ENCODE results near the gene DDX24.

Gene DDX24

DNA sequence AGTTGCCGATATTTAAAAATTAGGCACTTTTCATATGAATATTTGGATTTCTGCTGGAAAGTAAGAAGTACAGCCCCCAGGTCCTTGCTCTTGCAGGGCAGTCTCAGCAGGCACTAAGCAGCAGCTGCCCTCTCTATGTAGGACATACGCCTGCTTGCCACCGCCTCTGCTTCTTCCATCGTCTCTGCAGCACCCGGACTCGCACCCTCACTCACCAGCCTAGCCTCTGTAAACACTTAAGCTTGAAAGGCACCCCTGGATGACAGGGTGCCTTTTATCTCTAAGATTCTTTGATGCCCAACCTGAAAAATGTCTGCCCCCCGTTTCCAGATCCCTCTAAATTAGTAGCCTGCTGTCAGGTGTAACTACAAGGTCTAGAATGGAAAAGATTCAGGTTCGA lies 35.9 kb downstream of the DDX24 start:
- Mint-ChIP-seq H3K4me1 (no peaks in the 10 kb centered on the region), H3K4me3 (no peak overlapping the region), H3K36me3 (peaks cover 31 to 32% of the 10 kb centered on the region in 2 donors), H3K27ac (peak overlapping the region; percentile 15), H3K27me3 (no peaks in the 10 kb centered on the region), H3K9me3 (no peaks in the 10 kb centered on the region)
- DNase-seq = no peak
- no peak for ATAC-seq (replicated peaks)

DNA sequence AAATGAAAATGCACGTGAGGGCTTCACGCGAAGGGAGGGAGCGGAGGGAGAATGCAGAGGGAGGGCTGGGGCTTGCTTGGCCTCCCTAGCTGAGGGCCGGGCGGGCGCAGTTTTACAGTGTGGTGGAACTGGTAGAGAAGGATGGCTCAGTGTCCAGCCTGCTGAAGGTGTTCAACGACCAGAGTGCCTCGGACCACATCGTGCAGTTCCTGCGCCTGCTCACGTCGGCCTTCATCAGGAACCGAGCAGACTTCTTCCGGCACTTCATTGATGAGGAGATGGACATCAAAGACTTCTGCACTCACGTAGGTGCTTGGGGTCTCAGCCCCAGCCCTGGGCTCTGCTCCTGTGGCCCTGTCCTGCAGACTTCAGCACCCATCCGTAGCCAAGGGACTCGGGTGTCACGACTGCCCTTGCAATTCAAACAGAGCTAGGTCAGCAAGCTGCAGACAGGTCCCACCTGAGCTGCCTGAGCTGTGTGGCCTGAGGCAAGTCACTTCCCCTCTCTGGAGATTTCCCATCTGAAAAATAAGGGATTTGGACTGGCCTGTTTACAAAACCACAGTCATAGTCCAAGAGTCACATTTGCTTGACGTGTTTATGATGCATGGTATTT lies 36.4 kb downstream of the DDX24 start:
- H3K4me3 Mint-ChIP-seq = no peak overlapping the region
- H3K9me3 Mint-ChIP-seq = no peaks in the 10 kb centered on the region
- ATAC-seq (replicated peaks) = no peak
- H3K36me3 Mint-ChIP-seq = peaks cover 26 to 27% of the 10 kb centered on the region in 2 donors
- H3K27me3 Mint-ChIP-seq = no peaks in the 10 kb centered on the region
- DNase-seq = no peak
- no peaks in the 10 kb centered on the region for H3K4me1 Mint-ChIP-seq
- no peak overlapping the region for H3K27ac Mint-ChIP-seq

DNA sequence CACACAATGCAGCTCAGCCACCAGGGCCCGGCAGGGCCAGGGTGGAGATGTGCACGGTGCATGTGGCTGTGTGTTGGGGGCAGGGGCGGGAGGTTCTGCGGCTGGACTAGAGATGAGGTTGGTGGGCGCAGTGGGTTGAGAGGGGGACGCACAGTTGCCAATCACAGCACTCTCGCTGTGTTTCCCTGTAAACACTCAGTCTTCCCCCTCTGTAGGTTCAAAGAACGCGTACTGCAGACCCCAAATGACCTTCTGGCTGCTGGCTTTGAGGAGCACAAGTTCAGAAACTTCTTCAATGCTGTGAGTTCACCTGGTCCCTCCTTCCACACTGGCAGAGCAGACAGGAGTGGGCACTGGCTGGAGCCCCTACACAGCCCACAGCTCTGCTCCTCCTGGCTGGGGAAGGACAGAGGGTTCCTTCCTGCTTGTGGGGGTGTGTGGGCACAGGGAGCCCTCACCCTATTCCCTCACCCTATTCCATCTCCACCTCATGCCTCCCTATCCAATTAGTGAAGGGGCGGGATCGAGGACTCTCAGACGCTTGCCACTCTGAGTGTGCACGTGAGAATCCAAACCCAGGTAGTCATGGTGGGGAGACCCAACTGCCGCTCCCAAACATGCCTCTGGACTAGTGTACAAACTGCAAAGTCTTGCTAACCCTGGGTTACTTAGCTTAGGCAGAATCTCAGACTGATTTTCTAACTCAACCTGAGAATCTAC lies 37.1 kb downstream of the DDX24 start:
- H3K4me3 Mint-ChIP-seq = peak overlapping the region in 1 of 2 donors; percentile 5
- no peaks in the 10 kb centered on the region for H3K27me3 Mint-ChIP-seq
- DNase-seq (no peak), ATAC-seq (replicated peaks) (no peak)
- no peaks in the 10 kb centered on the region for H3K9me3 Mint-ChIP-seq
- H3K4me1 Mint-ChIP-seq = no peaks in the 10 kb centered on the region
- H3K36me3 Mint-ChIP-seq = peaks cover 26 to 27% of the 10 kb centered on the region in 2 donors
- peak overlapping the region; percentile 44 for H3K27ac Mint-ChIP-seq

DNA sequence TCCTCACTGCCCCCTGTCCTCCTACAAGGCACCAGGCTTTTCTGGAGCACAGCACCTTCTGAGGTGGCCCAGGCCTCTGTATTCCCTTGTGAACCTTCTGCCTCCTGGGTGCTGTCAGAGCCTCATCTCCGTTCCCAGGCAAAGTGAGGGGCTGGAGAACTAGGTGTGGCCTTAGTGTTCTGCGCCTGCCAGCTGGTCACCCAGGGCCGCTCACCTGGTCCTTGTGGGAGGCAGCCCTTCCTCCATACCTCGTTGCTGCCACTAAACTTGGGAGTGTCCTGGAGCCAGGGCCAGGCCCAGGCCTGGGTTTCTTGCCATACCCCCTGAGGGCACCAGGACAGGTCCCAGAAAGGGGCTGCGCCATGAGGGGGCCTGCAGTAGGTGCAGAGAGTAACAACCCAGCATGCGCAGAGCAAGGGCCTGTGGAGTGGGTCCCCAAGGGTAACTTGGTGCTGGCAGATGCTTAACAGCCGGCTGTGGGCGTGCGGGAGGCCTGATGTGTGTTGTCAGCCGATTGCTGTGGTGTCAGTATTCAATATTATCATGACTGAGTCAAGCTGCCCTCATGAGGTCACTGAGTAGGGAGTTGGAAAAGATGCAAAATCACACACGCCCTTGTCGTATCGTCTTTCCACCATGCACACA lies 37.8 kb downstream of the DDX24 start:
- ATAC-seq (replicated peaks) = no peak
- Mint-ChIP-seq H3K4me3 (no peak overlapping the region), H3K27me3 (no peaks in the 10 kb centered on the region), H3K9me3 (no peaks in the 10 kb centered on the region), H3K36me3 (peaks cover 23 to 26% of the 10 kb centered on the region in 2 donors), H3K27ac (peak overlapping the region; percentile 44), H3K4me1 (no peaks in the 10 kb centered on the region)
- DNase-seq = no peak

DNA sequence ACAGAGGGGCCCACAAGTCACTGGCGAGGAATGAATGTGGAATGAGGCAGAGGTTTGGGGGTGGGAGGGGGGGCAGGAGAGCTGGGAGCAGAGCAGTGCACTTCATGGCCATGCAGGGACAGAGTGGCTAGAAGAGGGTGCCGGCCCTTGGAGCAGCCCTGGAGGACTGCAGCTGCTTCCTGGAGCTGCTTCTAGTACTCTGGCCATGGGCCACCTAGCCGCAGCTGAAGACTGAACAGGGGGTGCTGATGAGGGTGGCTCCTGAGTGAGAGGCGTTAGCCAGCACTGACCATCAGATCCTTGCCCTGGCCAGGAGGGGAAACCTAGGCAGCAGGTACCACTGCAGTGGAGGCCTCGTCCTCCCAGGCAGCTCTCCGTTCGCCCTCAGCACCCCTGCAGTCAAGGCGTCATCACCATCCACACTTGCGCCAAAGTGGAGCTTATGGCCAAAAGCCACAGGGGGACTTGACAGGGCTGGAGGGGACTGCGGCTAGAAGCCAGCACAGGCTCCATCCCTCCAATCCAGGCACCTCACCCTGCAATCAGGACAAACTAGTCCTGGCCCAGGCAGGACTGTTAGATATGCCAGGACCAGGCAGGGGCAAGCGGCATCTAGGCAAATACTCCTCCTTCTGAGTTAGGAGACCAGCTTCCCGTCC lies 38.4 kb downstream of the DDX24 start:
- Mint-ChIP-seq H3K27ac (peak overlapping the region; percentile 2), H3K4me3 (no peak overlapping the region), H3K27me3 (no peaks in the 10 kb centered on the region), H3K36me3 (peaks cover 17 to 19% of the 10 kb centered on the region in 2 donors), H3K9me3 (no peaks in the 10 kb centered on the region), H3K4me1 (no peaks in the 10 kb centered on the region)
- DNase-seq (no peak), ATAC-seq (replicated peaks) (no peak)

DNA sequence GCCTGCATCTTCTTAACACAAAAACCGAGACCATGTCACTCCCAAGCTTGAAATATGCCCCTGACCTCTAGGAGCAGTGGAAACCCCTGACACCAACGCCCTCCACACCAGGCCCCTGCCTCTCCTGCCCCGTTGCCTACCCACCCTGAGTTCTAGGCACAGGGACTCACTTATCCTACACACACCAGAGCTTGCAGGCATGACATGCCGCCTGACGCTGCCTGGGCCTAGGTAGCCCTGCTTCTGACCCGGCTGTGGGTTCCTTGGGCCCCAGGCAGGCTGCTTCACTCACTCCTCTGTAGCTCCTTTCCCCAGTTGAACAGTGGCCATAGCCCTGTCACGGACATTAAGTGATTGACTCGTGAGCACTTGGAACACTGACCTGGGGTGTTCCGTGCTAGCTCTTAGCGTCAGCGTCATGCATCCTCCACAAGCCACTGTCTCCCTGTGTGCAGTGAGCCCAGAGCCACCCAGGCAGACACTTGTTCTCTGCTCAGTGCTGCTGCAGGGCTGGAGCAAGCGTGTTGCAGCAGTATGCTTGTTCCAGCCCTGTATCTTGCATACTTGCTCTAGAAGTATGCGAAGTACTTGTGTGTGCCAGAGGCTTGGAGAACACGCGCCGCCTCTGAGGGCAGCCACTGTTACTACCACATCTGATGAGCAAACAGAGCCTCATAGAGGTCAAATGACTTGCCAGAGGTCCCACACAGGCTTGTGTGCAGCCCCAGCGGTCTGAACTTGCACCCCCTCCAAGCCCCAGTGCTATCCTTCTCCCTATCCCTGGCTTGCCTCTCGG lies 39.3 kb downstream of the DDX24 start:
- ATAC-seq (replicated peaks) (peak in 1 of 2 donors; percentile 4), DNase-seq (no peak)
- H3K4me3 Mint-ChIP-seq = no peak overlapping the region
- peaks cover 15 to 17% of the 10 kb centered on the region in 2 donors for H3K36me3 Mint-ChIP-seq
- H3K27me3 Mint-ChIP-seq = peaks cover 0 to 2% of the 10 kb centered on the region in 2 donors
- no peaks in the 10 kb centered on the region for H3K9me3 Mint-ChIP-seq
- peaks cover under 1 to 2% of the 10 kb centered on the region in 2 donors for H3K4me1 Mint-ChIP-seq
- H3K27ac Mint-ChIP-seq = peak overlapping the region; percentile 2

DNA sequence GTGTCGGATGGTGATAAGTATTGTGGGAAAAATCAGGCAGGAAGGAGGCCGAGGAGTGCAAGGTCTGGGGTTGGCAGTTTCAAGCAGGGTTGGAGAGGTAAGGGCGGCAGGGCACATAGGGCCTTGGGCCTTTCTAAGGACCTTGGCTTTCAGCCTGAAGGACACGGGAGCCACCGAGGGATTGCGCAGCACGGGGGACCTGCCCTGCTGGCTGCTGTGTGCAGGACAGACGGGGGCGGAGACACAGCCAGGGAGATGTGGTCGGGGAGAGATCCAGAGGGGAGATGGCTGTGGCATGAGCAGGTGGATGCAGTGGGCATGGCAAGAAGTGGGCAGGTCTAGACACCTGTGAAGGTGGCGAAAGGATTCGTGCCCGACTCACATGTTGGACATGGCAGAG lies 40.2 kb downstream of the DDX24 start:
- H3K27me3 Mint-ChIP-seq = peaks cover 0 to 6% of the 10 kb centered on the region in 2 donors
- no peaks in the 10 kb centered on the region for H3K9me3 Mint-ChIP-seq
- no peak for ATAC-seq (replicated peaks)
- H3K36me3 Mint-ChIP-seq = peaks cover 13 to 15% of the 10 kb centered on the region in 2 donors
- no peak for DNase-seq
- peaks cover 3 to 6% of the 10 kb centered on the region in 2 donors for H3K4me1 Mint-ChIP-seq
- H3K27ac Mint-ChIP-seq = no peak overlapping the region
- H3K4me3 Mint-ChIP-seq = no peak overlapping the region

DNA sequence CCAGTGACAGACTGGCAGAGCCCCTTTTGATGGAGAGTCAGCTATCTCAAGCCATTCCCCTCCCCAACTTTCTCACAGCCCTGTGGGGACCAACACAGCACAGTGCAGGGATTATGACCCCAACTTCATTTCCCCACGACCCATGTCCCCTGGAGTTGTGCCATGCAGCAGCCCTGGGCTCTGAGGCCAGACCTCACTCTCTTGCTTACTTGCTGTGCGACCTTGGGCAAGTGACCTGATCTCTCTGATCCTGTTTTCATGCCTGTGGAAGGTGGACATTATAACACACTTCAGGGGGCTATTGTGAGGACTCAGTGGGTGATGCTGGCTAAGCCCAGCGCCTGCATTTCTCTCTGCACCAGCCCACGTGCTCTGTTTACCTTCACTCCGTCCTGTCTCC lies 40.8 kb downstream of the DDX24 start:
- Mint-ChIP-seq H3K27ac (no peak overlapping the region), H3K36me3 (peaks cover 8 to 10% of the 10 kb centered on the region in 2 donors), H3K27me3 (peaks cover 0 to 6% of the 10 kb centered on the region in 2 donors), H3K4me1 (peaks cover 3 to 6% of the 10 kb centered on the region in 2 donors), H3K4me3 (no peak overlapping the region), H3K9me3 (no peaks in the 10 kb centered on the region)
- DNase-seq (no peak), ATAC-seq (replicated peaks) (no peak)

DNA sequence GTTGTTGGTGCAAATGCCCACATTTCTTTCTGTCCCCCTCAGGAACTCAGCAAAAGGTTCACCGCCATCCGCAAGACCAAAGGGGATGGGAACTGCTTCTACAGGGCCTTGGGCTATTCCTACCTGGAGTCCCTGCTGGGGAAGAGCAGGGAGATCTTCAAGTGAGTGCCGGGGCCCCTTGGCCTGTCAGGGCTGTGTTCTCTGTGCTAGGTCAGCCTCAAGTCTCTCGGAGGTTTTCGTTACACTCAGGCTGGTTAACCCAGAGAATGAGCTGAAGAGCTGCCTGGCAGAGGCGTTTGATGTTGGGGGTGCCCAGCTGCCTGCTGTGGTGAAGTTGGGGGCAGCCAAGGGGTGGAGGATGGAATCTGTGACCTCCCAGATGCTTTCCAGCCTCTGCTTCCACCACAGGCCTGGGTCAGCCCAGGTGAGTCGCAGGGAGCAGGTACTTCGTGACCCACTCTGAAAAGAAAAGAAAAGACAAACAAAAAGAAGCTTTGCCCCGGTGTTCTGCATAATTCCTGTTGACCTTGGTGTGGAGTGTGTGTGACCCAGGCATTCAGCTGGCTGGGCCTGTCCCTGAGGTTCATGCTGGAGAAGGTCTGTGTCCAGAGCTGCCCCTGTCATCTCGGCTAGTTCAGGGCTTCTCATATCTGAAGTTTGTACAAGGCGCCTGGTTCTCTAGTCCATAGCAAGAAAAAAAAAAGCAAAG lies 41.9 kb downstream of the DDX24 start:
- peaks cover 3 to 6% of the 10 kb centered on the region in 2 donors for H3K4me1 Mint-ChIP-seq
- H3K36me3 Mint-ChIP-seq = peaks cover 4 to 5% of the 10 kb centered on the region in 2 donors
- no peak for ATAC-seq (replicated peaks)
- no peak overlapping the region for H3K4me3 Mint-ChIP-seq
- no peak for DNase-seq
- no peaks in the 10 kb centered on the region for H3K9me3 Mint-ChIP-seq
- peaks cover 0 to 6% of the 10 kb centered on the region in 2 donors for H3K27me3 Mint-ChIP-seq
- H3K27ac Mint-ChIP-seq = no peak overlapping the region

DNA sequence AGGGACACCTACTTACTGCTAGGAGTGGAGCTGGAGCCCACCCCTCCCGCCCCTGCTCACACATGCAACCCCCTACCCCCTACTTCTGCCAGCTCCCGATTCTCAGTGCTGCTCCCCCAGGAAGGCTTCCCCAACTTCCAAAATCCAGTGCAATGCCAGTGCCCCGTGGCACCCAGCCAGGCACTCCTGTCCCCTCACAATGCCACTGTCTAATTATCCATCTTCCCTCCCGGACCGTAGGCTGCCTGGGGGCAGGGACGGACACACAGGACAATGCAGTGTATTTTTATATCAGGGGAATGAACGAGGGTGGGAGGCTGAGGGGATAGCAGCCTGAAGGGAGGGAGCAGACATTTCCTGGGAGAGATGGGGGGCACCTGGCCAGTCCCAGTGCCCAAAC lies 42.5 kb downstream of the DDX24 start:
- Mint-ChIP-seq H3K4me1 (peaks cover 3 to 6% of the 10 kb centered on the region in 2 donors), H3K27ac (no peak overlapping the region), H3K9me3 (no peaks in the 10 kb centered on the region), H3K36me3 (peaks cover 0 to 3% of the 10 kb centered on the region in 2 donors), H3K4me3 (no peak overlapping the region), H3K27me3 (peaks cover 0 to 6% of the 10 kb centered on the region in 2 donors)
- no peak for DNase-seq
- ATAC-seq (replicated peaks) = no peak

DNA sequence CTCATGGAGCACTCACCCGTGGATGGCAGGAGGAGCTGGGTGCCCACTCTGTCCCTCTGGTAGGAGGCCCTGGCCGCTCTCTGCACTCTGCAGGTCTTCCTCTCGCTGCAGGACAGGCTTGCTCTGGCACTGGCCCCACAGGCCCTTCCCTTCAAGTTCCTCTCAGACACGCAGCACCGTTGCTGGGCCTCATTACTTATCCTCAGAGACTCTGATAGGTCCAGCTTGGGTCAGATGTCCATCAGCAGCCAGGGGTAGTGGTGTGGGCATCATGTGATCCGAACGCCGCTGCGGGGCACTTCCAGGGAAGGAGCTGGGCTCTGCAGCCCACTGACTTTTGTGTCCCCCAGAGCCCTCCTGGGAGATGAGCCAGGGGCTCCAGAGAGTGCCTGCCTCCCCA lies 43.0 kb downstream of the DDX24 start:
- DNase-seq (no peak), ATAC-seq (replicated peaks) (no peak)
- Mint-ChIP-seq H3K27me3 (peaks cover 0 to 6% of the 10 kb centered on the region in 2 donors), H3K27ac (no peak overlapping the region), H3K36me3 (no peaks in the 10 kb centered on the region), H3K9me3 (no peaks in the 10 kb centered on the region), H3K4me1 (peaks cover 3 to 6% of the 10 kb centered on the region in 2 donors), H3K4me3 (no peak overlapping the region)

DNA sequence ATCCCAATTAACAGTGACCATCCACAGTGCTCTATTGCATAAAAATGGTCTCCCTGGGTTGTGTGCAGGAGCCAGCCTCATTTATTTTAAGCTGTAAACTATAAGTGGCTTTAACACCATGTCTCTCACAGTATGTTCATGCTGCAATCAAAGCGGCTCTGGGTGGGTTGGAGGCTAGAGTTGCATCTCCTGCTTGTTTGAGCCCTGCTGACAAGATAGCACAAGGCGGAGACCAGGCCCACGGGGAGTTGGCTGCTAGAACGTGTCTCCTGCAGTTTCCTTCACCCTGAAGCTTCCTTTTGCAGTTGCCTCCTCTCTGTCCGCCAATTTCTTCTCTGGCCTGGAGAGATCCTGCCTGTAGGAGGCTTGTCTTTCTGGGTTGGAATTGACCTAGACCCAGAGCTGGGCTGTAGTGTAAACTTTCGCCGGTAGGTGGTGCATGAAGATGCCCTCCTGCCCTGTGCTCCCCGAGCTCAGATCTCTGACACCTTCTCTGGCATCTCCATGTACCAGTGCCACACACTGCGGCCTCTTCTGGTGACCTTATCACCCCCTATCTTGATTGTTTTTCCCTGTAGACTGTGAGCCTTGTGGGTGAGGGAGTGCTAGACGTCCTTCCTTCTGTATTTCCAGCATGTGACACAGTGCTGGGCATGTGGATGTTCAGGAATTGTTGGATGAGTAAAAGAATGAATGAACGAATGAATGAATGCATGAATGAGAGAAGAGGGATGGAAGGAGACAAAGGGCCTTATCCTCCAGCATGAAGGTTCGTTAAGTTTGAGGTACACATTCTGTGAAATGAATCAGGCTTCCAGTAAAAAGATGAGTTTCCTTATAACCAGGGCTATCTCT lies 44.5 kb downstream of the DDX24 start:
- H3K4me3 Mint-ChIP-seq = no peak overlapping the region
- ATAC-seq (replicated peaks) = peak; percentile 98

More for the DNA sequence above, 44.5 kb downstream of the DDX24 start:
- Mint-ChIP-seq H3K4me1 (peaks cover 3 to 6% of the 10 kb centered on the region in 2 donors), H3K36me3 (no peaks in the 10 kb centered on the region), H3K27ac (no peak overlapping the region), H3K27me3 (peaks cover 0 to 6% of the 10 kb centered on the region in 2 donors), H3K9me3 (no peaks in the 10 kb centered on the region)
- DNase-seq = peak; percentile 54

Measured in stimulated activated naive B cell treated with anti-CD40 and anti-IgM and Interleukin-4, amounts not matched to agents 10 μg/mL and 1 μg/mL and 100 μg/mL, for 72 hours (primary cell).